GM19438 (cell line): Measurements from ENCODE around the gene TOR4A.

Experiments used
- ATAC-seq: cut with Tn5 transposase; IDR thresholded peaks from one replicate; pipeline ENCODE4 v1.9.1; 2021; ENCODE audit warnings: low read depth; ENCODE audit not compliant: unreplicated experiment

TOR4A gene

DNA sequence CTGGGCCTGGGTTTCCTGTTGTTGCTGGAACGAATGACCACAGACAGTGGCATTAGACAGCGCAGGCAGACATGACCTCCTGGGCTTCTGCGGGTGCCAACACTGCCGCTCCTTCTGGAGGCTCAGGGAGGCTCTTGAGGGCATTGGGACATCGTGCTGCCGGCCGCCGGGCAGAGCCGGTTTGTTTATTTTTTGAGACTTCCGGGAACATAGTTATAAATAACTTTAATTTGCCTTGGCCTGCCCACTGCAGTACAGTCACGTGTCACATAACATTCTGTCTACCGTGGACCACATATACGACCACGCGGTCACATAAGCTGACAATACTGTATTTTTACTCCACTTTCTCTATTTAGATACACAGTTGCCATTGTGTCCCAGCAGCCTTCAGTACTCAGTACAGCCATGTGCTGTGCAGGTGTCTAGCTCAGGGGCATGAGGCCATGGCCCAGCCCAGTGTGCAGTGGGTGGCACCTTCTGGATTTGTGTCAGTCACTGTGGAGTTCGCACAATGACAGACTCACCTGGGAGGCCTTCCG is 8.2 kb upstream of the TOR4A start:
- no peak for ATAC-seq

DNA sequence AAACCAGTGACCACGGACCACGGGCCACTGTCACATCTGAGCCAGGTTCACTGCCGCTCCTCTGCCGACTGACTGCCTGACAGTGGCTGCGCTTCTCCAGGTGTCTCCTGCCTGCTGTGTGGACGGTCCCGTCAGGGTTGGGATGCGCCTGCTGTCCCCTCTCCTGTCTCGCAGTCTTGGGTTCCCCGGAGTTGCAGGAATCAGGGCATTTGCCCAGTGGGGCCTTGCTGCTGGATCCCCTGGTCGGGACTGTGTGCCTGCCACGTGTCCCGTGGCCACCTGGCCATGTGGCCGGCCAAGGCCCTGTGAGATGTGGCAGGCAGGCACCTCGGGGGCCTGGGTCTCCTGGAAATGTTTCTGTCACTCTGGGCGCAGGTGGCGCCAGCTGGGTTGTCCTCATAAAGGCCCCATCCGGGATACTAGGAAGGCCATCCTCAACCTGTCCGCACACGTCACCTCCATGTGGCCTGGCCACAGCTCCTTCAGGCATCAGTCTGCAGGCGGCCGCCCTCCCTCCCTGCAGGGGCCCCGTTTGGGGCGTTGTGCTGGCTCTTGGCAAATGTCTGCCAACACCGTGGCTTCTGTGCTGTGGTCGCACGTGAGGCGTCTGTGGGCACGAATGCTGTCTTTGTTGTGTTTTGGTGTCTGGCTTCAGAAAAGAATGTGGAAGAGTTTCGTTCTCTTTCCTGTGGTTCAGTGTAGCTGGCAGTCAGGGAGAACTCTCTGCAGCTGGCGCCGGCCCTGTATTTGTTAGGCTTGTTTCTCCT is 6.4 kb upstream of the TOR4A start:
- no peak for ATAC-seq

DNA sequence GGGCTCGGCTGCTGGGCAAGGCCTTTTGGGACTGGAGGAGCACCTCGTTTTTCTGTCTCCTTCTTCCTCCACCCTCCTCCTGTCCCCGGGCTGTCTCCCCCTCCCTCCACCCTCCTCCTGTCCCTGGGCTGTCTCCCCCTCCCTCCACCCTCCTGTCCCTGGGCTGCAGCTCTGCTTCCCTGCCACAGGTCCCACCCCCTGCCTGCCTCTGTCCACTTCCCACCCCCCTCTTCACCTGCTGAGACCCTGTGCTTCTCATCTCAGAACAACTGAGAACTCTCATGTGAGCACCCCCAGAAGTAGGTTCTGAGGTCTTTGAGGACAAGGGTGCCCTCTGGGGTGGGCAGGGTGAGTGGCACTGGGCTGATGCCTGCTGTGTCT is 5.8 kb upstream of the TOR4A start:
- no peak for ATAC-seq

DNA sequence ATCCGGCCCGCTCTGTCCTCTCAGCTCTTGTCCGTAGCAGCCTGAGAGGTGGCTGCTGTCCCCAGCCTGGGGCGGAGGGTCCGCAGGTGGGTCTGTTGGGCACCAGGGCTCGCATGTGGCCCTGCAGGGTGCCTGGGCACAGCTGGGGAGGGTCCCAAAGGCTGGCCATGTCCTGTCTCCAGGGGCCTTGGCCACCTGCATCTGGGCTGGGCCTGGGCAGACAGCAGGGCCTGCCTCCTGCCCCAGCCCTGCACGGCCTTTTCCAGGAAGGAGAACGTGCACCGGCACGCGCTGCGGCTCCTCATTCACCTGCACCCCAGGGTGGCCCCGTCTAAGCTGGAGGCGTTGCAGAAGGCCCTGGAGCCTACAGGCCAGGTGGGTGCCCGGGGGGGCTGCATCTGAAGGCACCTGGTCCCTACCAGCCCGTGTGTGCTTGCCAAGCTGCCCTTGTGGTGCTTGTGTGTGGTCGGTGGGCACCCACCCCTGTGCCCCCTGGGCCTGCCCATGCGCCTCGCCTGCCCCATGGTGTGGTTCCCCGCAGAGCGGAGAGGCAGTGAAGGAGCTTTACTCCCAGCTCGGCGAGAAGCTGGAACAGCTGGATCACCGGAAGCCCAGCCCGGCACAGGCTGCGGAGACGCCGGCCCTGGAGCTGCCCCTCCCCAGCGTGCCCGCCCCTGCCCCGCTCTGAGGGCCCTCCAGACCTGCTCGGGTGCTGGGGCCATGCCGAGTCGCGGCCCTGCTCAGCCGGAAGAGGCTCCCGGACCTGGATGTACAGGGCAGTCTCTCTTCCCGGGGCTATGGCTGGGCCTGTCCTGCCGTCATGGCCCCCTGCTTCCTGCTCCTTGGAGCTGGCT is 5.1 kb upstream of the TOR4A start:
- no peak for ATAC-seq

DNA sequence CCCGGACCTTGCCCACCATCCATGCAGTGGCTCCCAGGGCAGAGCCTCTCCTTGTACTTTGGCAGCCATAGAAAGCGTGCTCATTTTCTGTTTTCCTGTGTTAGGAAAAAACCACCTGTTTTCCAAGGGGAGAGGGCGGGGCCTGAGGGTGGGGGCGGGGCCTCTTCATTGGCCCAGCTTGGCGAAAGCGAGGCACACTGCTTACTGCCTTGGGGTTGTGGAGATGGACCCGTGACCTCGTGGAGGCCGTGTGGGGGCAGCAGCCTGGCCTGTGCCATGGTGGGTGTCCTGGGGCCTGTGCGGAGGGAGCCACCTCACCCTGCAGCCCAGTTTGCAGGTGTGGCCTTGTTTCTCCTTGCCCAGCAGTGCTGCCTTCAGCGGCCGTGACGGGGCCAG is 4.4 kb upstream of the TOR4A start:
- ATAC-seq: no peak

DNA sequence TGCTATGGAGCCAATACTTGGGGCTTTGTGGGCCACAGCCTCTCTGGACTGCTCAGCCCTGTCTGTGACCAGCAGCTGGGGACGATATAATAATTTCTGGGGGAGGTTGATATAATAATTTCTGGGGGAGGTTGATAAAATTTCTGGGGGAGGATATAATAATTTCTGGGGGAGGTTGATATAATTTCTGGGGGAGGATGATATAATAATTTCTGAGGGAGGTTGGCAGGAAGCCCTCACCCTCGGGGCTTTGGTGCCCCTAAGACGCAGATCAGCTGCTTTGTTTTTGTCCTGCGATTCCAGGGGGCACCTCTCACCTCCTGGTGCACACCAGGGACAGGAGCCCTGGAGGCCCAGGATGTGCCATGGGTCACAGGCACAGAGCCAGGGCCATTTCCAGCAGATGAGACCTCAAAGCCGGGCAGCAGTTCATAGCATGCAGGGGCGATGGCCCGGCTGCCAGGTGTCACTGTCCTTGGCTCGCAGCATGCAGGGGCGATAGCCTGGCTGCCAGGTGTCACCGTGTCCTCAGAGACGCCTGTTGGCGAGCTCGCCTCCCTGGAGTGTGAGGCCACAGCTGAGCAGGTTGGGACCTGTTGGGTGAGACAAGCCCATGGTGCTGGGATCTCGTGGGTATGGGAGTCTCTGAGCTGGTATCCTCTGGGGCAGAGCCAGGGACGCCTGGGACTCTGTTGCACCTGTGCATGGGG is 3.8 kb upstream of the TOR4A start:
- no peak for ATAC-seq

DNA sequence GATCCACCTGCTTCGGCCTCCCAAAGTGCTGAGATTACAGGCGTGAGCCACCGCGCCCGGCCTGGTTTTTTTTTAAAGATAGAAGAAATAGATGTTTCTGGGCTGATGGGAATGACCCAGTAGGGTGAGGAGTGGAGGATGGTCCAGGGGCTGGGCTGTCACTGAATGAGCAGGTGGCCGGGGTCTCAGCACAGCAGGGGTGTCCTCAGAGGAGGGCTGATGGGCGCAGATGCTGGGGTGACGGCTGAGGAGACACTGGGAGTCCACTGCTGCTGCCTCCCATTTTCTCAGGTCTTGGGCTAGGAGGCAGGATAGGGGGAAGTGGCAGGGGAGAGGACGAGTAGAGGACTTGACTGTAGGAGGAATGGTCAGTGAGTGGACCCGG is 2.3 kb upstream of the TOR4A start:
- no peak for ATAC-seq

DNA sequence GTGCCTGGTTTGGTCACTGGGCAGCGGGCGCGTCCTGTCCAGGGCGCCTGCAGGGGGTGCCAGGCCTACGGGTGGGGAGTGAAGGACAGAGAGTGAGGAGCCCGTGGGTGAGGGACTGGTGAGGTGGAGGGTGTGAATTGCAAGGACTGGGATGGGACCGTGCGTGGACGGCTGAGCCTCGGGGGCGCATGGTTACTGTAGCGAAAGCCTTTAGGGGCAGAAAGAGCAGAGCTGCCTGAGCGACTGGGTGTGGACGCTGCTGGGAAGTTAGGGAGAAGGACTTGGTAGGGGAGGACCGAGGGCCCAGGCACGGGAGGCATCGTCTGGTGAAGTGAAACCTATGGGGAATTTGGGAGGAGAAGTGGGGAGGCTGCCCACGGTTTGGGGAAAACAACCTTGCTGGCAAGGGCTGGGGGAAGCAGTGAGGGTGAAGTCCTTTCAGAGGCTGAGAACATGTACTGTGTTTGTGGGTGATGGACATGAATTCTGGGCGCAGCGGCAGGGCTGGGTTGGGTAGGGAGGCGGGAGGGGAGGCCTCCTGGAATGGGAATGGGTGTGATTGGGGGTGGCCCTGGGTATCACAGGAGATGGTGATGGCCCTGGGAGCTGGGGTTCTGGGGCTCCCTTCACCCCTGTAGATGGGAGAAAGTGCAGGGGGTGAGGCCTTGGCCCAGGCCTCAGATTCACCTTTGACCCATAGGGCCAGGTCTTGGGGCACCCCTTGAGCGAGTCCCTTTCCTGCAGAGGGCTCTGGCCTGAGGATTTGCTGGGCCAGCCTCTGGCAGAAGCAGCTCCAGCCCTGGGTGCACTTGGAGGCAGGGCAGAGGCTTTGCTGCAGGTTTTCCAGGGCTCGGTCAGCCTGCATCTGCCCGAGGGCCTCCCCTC is 1.7 kb upstream of the TOR4A start:
- no peak for ATAC-seq

DNA sequence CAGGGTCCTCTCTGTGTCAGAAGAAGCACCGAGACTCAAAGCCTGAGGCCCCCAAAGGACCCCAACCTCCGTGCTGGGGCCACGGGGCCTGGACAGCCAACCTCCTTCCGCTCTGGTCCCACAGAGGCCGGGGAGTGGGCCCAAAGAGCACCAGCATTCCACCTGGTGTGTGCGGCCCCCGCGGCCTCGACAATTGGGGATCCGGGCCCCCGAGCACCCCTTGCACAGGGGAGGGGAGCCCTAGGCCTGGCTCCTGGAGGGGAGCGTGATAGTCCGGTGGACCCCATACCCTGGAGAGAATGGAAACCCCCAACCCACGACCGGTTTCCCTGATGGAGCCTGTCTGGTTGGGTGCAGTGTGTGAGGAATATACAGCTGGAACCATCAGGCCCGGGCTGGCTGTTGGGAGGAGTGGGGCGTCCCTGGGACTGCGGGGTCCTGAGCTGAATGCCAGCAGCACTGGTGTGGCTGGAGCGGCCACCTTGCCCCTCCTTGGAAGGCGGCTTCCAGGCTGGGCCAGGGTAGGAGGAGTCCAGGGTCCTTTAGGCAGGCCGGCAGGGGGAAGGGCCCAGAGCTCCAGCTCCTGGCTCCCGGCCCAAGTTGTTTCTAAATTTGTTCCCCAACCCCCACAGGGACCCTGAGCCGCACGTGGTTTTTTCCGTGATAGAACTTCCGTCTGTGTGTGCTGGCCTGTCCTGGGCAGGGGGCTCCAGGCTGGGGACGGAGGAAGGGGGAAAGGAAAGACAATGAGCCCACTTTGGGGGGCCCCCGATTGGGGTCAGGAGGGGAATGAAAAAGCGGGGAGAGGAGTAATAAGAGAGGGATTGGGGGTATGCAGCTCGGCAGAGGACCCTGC is 825 bp upstream of the TOR4A start:
- ATAC-seq: no peak

DNA sequence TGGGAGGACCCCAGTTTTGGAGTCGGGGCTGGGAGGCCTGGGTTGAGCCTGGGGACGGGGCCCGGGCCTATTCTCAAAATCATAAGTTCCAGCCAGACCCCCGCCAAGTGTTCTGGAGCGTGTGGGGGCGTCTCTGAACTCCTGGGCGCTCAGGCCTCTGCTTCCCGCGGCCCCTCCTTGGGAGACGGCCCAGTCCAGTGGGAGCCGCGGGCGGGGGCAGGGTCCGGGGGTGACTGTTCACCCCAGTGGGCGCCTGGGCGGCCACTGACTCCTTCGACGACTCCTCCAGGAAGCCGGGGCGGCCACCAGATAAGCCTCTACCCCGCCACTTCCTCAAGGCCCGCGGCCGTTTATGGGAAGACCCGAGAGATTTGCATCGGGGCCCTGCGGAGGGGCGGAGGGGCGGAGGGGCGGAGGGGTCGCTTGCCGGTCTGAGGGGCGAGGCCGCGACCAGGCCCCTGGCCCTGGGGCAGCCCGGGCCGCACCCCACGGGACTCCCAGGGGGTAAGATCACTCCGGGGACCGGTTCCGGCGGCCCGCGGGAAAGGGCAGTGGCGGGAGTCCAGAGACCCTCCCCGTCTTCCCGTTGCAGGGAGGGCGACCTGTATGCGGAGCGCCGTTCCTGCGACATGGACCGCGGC is 655 bp downstream of the TOR4A start:
- ATAC-seq: peak; percentile 5

DNA sequence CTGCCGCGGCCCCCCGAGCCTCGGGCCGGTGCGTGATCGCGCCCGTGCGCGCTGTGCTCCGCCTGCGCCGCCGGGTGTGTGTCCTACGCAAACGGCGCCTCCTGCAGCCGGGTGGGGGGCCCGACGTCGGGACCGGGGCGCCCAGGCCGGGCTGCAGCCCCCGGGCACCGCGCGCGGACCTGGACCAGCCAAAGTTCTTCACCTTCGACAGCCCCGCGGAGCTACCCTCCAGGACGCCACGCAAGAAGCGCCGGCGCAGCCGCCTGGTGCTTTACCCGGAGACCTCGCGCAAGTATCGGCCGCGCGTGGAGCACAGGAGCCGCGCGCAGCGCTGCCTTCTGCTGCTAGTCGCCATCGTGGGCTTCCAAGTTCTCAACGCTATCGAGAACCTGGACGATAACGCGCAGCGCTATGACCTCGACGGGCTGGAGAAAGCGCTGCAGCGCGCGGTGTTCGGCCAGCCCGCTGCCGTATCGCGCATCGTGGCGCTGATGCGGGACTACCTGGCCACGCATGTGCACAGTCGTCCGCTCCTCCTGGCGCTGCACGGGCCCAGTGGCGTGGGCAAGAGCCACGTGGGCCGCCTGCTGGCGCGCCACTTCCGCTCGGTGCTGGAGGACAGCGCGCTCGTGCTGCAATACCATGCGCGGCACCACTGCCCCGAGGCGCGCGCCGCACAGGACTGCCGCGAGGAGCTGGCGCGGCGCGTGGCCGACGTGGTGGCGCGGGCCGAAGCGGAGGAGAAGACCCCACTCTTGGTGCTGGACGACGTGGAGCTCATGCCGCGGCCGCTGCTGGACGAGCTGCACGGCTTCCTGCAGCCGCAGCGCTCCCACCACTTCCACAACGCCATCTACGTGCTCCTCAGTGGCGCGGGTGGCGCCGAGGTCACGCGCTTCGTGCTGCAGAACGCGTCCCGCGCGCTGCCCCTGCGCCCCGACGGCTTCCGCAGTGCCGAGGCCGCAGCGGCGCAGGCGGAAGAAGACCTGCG is 1.5 kb downstream of the TOR4A start:
- ATAC-seq: no peak

DNA sequence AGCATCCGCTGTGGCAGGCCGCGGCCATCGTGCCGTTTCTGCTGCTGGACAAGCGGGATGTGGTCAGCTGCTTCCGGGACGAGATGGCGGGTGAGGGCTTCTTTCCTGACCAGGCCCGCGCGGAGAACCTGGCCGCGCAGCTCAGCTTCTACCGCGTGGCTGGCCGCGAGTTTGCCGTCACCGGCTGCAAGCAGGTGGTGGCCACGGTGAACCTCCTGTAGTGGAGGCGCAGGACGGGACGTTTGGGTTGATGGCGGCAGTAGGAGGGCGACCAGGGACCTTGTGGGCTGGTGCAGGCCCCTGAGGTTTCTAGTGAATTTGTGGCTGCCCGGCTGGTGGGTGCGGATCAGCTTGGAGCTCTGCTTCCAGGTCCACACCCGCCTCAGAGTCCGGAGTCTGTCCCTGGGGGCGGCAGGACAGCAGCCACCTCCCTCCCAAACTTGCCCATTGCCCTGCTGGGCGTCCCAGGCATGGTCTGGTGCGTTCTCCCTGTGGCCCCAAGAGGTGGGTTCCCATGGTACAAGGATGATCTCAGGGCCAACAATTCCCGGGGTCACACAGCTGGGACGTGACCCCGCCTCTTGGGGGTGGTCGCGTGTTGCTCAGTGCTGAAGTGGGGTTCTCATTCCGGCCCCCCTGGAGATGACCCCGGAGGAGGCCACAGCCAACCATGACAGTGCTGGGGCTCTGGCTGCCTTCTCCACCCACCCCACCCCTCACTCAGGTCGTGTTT is 2.4 kb downstream of the TOR4A start:
- no peak for ATAC-seq

DNA sequence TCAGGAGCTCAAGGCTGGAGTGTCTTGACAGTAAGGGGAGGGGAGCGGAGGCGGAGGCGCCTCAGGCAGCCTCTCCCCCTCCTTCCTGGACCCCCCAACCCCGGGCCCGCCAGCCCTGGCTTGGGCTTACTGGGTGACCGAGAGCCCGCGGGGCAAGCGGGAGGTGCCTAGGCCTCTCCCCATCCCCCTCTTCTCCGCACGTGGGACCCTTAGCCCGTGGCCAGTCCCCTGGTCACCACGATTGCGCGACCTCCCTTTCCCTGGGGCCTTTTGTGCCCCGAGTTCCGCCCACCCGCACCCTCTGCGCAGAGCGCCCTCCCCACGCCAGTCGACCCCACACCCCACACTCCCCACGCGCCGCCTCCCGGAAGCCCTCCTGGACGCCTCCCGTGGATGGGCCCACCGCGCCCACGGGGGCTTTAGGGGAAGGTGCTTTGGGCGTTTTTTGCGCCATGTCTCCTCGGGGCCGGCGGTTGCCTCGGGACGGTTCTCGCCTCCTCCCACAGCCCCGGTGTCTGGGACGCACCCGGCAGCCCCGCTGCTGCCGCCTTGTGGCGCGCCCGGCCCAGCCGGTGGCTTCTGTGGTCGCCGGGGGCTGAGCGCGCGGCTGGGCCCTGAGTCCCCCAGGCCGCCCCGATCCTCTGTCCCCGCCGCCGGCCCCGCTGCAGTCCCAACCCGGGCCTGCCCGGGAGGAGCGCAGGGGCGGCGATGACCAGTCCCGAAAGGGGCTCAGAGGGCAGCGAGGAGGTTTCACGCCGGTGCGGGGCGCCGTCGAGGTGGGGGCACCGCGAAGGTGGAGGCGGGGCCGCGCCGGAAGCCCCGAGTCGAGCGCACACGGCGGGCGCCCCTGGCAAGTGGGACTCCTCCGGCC is 3.2 kb downstream of the TOR4A start:
- ATAC-seq: no peak

DNA sequence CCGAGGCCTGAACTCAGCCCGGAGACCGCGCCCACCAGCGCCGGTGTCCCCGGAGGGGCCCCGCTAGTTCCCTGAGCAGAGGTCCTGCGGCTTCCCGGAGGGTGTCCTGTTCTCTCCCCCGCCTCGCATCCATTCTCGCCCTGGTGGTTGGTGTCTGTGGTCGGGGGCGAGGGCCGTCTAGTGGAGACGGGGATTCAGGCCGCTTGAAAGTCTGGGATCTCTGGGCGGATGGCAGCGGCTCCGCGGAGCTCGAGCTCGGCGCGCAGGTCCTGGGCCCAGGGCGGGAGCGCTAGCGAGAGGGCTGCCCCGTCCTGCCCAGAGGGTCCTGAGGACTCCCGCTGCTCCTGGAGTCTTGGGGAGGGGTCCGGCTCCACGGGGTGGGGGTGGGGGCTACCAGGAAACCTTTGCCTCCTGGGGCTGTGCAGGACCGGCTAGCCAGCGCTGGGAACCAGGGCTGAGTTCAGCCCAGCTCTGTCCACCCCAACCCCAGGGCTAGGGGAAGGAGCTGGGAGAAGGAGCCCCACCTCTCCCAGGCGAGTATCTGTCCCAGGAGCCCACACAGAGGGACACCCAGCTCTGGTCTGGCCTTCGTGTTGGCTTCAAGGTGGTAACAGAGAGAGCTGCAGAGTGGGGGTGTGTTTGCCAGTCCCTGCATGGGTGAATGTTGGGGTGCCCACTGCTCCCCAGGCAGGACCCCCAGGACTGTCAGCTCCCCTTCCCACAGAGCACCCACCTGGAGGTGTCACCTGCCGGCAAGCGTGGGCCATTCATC is 4.0 kb downstream of the TOR4A start:
- ATAC-seq: no peak

DNA sequence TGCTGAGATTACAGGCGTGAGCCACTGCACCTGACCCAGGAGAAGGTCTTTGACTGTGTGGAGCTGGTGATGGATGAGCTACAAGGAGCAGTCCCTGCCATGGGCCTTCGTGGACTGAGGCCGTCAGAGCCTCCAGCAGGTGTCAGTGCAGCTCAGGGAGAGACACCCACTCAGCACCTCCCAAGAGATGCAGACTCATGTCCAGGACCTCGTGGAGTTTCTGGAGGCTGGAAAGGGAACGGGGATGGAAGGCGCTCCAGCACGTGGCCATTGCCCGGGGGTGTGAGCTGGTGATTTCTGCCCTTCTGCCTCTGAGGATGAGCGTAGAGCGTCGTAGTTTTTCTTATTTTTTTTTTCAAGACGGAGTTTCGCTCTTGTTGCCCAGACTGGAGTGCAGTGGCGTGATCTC is 9.5 kb downstream of the TOR4A start:
- no peak for ATAC-seq
